GM19397 (cell line): Measurements from ENCODE around the gene SH3RF3.
"Not testable (repeated sequence)": the region's sequence is repeated elsewhere in the genome, so short reads cannot be mapped to it uniquely, and the experiment has no call there.

Experiments
- ATAC-seq: cut with Tn5 transposase; IDR thresholded peaks from one replicate; pipeline ENCODE4 v1.9.1; 2021; ENCODE audit warnings: mild to moderate bottlenecking, moderate library complexity; ENCODE audit not compliant: unreplicated experiment

SH3RF3 gene

GRCh38 chr2:109128616-109129355, at the start of gene SH3RF3:
TSS of gene SH3RF3 (plus strand) at chr2:109129205.
- peak; percentile 35 for ATAC-seq

DNA sequence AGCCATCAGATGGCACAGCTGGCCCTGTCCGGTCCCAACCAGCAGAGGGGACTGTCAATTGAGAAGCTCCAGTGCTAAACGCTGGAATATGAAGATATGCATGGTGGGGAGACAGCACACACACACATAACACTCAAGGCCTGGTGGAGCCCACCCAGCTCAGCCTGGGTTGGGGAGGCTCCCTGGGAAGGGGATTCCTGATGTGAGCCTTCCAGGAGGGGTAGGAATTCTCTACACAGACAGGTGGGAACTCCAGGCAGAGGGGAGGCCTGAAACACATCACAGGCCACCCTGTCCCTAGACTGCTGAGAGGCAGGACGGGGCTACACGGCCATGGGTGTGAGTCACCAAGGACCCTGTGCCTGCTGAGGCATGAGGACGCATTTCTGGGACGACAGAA, 49.4 kb upstream of the SH3RF3 start:
- ATAC-seq, result no peak

DNA sequence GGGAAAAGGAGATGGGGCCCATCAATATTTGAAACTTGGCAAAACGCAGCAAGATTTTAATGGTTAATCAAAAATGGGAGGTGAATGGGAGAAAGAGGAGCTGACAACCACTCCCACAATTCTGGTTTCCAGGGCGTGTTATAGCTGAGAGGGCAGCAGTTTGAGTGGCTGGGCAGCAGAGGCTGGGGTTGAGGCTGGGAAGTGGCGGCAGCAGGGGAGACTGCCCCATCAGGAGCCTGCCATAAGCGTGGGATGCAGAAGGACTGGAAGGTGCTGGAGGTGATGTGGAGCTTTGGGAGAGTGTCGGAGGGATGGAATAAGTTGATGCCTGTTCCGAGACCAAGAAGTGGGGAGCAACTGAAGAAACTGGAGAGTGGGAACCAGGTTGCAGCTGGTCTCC, 48.9 kb upstream of the SH3RF3 start:
- no peak for ATAC-seq

GRCh38 chr2:109080757-109081156, 48.2 kb upstream of the SH3RF3 start:
- no peak for ATAC-seq

- no peak for ATAC-seq
Observed at GRCh38 chr2:109081374-109081773, 47.6 kb upstream of the SH3RF3 start.

DNA sequence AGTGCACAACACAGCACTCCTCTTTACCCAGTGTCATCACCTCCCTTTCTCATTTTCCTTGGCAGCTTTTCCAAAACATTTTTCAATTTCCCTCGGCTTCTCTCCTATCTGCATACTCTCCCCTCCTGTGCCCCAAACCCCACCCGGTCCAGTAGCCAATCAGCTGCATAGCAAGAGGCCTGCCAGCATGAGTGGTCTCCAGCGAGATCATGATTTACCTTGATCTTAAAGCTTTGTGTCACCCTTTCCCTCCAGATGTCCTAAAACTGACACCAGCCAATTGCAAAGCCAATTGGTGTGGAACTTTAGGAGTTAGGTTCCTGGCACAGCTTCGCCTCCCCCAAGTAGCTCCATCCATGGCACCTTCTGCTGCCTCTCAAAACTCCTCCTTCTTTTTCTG, 45.2 kb upstream of the SH3RF3 start:
- no peak for ATAC-seq

DNA sequence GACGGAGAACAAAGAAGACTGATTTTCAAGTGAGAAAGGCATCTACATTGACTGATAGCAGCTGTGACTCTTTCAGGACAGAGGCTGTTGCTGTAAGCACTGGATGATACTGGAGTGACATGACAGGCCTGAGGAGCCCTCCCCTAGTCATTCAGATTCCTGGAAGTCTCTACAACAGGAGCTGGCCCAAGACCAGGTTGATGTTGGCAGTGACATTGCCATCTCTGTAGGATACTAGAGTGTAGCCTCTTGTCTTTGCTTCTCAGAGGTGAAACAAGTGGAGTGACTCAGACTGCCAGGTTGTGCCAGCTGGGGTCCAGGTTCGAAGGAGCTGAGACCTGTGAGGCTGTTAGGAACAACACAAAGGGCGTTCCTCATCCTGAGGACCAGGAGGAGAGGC, 44.7 kb upstream of the SH3RF3 start:
- ATAC-seq, result no peak

DNA sequence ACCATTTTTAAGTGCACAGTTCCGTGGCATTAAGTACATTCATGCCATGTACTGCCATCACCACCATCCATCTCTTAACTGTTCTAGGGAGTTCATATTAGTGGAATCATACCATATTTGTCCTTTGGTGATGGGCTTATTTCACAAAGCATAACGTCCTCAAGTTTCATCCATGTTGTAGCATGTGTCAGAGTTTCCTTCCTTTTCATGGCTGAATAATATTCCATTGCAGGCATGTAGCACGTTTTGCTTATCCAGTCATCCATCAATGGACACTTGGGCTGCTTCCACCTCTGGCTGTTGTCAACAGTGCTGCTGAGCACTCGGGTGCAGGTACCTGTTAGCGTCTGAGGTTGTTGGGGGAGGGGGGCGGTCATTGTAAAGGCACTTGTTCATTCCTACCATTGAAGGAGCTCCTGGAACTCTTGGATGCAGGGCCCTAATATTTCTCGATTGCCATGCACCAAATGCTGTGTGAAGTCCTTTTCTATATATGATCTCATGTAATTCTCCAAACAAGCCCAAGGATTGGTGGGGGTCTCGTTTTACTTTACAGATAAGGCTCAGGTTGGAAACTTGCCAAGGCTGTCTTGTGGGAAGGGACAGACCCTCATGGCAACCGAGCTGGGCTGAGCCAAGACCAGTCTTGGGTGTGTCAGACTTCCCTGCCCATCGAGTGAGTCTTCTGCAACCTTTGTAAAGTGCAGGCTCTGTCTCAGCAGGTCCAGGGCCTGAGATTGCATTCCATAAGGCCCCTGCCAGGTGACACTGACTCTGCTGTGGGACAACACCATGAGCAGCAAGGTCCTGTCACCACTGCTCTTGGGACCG, 42.9 kb upstream of the SH3RF3 start:
- no peak for ATAC-seq

DNA sequence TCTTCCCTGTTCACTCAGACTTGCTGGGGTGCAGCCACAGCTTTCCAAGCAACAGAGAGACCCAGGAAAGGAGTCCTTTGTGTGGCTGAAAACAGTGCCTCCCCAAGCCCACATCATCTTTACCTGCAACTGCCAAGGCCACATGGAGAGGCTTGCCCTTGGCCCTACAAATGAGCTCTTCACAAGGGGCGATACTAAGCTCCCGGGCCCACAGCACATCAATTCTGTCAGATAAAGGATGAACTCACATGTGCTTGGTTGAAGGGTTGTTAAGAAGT, 42.3 kb upstream of the SH3RF3 start:
- ATAC-seq, result no peak

GRCh38 chr2:109087055-109087663, 41.8 kb upstream of the SH3RF3 start:
- no peak for ATAC-seq

DNA sequence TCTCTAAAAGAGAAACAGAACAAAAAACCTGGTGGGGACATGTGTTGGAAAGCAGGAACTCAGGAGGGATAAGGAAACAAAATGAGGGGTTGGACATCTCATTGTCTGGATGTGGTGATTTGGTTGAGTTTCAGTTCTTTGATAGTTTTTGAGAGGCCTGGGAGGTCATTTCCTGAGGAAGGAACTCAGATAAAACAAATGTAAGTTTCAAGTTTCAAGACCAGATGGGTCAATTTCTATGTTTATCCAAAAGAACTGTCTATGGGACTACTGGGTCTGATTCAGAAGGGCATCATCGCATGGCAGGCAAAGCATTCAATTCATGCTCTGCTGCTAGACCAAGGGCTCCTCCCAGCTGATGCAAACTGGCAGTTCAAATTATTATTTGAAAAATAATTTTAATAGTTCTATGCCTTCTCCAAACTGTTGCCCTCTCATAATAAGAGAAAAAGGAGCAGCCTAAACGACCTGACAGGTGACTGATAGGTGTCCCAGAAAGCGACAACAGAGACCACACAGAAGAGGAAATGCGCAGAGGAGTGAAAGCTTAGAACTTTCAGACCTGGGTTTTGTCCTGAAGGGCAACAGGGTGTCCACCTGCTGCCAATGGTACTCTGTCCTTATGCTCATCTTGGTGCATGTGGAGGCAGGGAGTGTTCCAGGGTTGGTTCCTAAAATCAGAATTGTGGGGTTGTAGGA, 39.3 kb upstream of the SH3RF3 start:
- no peak for ATAC-seq

DNA sequence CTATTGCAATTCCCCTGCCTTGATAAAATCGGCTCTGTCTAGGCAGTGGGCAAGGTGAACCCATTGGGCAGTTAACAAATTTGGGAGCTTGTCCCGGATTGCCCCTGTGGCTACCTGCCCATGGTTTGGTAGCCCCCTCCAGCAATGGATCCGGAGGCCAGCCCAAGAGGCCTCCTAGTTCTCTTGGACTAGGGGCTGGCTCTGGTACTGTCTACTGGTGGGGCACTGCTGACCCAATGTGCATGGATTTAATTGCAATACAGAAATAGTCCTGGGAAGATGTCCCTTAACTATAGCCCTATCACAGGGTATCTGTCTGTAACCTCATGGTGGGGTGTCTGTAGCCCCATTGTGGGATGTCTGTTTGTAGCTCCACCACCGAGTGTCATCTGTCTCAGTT, 37.5 kb upstream of the SH3RF3 start:
- ATAC-seq, result no peak

GRCh38 chr2:109094144-109094543, 34.9 kb upstream of the SH3RF3 start:
- ATAC-seq, result no peak

DNA sequence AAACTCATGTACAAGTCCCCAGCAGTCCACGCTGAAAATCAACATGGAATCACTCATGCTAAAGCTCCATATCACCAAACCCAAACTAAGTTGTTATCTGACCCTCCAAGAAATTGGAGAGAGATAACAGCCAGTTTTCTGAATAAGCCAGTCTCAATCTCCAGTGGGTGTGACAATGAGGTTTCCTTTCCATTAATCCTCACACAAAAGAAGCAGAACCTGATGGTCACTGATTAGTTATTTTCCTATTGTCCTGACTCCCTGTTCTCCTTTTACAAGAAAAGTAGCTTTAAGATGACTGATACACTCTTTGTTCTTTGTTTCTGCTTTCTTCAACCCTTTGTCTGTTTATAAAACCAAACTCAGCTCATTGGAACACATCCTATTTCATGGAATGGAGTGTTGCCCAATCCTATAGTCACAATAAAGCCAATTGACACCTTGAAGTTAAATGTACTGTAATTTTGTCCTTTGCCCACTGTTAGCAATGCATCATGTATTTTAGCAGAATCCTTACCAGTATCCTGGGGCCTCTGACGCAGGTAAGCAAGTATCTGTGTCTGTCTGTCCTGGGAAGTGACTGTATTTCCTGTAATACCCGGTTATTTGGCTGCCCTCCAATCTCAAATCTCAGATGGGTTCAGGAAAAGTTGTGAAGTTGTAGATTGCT, 30.6 kb upstream of the SH3RF3 start:
- ATAC-seq, result no peak

GRCh38 chr2:109098921-109099273, 30.1 kb upstream of the SH3RF3 start:
- no peak for ATAC-seq

- ATAC-seq, result no peak
Observed at GRCh38 chr2:109102588-109103233, 26.3 kb upstream of the SH3RF3 start.

- ATAC-seq, result no peak
Observed at GRCh38 chr2:109105113-109105512, 23.9 kb upstream of the SH3RF3 start.

- no peak for ATAC-seq
Observed at GRCh38 chr2:109108740-109109139, 20.3 kb upstream of the SH3RF3 start.

DNA sequence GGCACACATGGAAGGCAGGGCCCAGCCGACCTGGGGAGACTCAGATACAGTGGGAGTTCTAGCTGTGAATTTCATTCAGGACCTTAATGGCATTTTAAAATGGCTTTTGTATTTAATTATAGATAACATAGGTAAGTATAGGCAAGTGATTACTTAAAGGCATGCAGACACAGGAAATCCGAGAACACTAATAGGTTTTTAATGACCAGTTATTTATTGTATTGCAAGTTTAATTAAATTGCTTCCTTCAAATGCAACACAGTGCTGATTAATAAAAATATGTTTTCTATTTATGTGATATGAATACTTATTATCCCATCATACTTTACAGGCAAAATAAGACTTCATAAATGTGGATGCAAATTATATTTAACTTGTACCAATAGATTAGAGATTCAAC, 19.7 kb upstream of the SH3RF3 start:
- ATAC-seq, result no peak

DNA sequence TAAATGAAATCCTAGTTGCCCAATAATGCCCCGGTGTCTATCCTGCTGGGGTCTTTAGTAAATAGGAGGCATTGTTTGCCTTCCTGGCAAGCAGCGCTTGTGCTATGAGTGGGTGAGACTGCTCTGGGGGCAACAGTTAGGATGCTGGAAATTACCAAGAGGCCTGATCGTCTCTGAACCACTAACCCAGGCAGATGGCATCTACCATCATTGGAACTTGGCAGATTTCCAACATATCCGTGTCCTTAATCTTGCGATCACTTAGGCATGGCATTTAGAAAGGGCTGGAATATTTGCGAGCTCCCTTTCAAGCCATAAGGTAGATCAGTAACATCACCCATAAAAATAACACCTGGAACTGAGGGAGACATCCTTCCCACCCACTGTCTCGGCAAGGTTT, 18.8 kb upstream of the SH3RF3 start:
- no peak for ATAC-seq

DNA sequence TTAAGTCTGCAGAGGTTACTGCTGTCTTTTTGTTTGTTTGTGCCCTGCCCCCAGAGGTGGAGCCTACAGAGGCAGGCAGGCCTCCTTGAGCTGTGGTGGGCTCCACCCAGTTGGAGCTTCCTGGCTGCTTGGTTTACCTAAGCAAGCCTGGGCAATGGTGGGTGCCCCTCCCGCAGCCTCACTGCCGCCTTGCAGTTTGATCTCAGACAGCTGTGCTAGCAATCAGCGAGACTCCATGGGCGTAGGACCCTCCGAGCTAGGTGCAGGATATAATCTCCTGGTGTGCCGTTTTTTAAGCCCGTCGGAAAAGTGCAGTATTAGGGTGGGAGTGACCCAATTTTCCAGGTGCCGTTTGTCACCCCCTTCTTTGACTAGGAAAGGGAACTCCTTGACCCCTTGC, 11.8 kb upstream of the SH3RF3 start:
- not testable (repeated sequence) for ATAC-seq
